Psoas muscle (tissue), 8 donors: ENCODE results near the gene ADAMTS16. TPM values are rescaled to one million over a fixed set of nuclear protein-coding genes. Genes with fewer than 3 reads are reported as not detected.

Experiments
- ATAC-seq, 4 donors: fragments of 200-7000 bp; cut with Tn5 transposase; one replicate each; pipeline ENCODE4 v1.9.1; 2020; ENCODE audit warnings: moderate library complexity in 3 of 4, mild to moderate bottlenecking in 2 of 4
- DNase-seq, 2 donors: peaks; one replicate each; pipeline ENCODE4 v3.0.0-alpha.2; 2020
- H3K27ac ChIP-seq: fragments of 200-600 bp; one replicate; pipeline ENCODE4 v1.8.0; 2022
- H3K27me3 ChIP-seq, 3 donors: fragments of 200-600 bp in 1 of 3; one replicate each; pipeline versions ENCODE4 v1.6.1 to v1.8.0; 2013 to 2022; ENCODE audit warnings: low read length in 2 of 3, mild to moderate bottlenecking in 2 of 3, moderate library complexity in 1 of 3; ENCODE audit not compliant: insufficient read depth in 3 of 3
- H3K36me3 ChIP-seq, 2 donors: fragments of 200-600 bp in 1 of 2; one replicate each; pipeline versions ENCODE4 v1.6.1 to v1.8.0; 2013 to 2022; ENCODE audit warnings: low read depth in 1 of 2, mild to moderate bottlenecking in 1 of 2, moderate library complexity in 1 of 2; ENCODE audit not compliant: insufficient read depth in 1 of 2
- H3K4me1 ChIP-seq: fragments of 200-600 bp; one replicate; pipeline ENCODE4 v1.8.0; 2022
- H3K4me3 ChIP-seq: fragments of 200-600 bp; one replicate; pipeline ENCODE4 v1.8.0; 2022; ENCODE audit warnings: mild to moderate bottlenecking
- H3K9me3 ChIP-seq: fragments of 200-600 bp; one replicate; pipeline ENCODE4 v1.8.0; 2022
- WGBS, 3 donors: extraction: QIAGEN DNeasy Blood & Tissue Kit; methylation state at CpG; one replicate each; pipeline versions ENCODE4 v1.1.6 to v1.1.7; 2013; 5-methylcytosine and 5-hydroxymethylcytosine counted together
- intact Hi-C, 2 donors: fragments of 100-400 bp; cut with DNase I; formaldehyde crosslinking; loops; one replicate each; pipeline versions ENCODE4 v1.11.0 to v1.14.2; 2022
- polyA plus RNA-seq, 3 donors: library from polyadenylated mRNA; stranded (reverse); fragments of 200-250 nt; gene quantifications; one replicate each; pipeline ENCODE4 v1.2.3, GENCODE V29; 2013
- total RNA-seq, 4 donors: library from RNA; stranded (reverse); fragmentation: NEBNext Ultra II Directional in 2 of 4; extraction: Animal tissue kit (Norgen Biotek cat#: 25700) in 2 of 4; gene quantifications; one replicate each; pipeline versions ENCODE4 v1.2.1 to v1.2.4, GENCODE V29; 2021 to 2023
- TF ChIP-seq, protein P1 (sequence below): fragments of 200-600 bp; IDR thresholded peaks from one replicate; pipeline ENCODE4 v1.8.0; 2022; ENCODE audit warnings: antibody characterized with exemption
- donor health status: healthy with polysubstance abuse.
- donor health status: DM: no; HTN: no; CAD: no; lungs with moderate emphysema.
- donor health status: Bipolar disorder and iron deficiency.
- donor health status: healthy.
- donor health status: DM: yes; HTN: yes; CAD: no.
- donor health status: DM: no; HTN: no; CAD: no.
- donor health status: DM: no; HTN: no; CAD: no.
- donor health status: DM: yes; HTN: yes; CAD: no.

ADAMTS16 gene
- total and polyA plus RNA-seq, 7 donors = 0.01 to 0.27 (median 0.06) TPM; not detected in 1

DNA sequence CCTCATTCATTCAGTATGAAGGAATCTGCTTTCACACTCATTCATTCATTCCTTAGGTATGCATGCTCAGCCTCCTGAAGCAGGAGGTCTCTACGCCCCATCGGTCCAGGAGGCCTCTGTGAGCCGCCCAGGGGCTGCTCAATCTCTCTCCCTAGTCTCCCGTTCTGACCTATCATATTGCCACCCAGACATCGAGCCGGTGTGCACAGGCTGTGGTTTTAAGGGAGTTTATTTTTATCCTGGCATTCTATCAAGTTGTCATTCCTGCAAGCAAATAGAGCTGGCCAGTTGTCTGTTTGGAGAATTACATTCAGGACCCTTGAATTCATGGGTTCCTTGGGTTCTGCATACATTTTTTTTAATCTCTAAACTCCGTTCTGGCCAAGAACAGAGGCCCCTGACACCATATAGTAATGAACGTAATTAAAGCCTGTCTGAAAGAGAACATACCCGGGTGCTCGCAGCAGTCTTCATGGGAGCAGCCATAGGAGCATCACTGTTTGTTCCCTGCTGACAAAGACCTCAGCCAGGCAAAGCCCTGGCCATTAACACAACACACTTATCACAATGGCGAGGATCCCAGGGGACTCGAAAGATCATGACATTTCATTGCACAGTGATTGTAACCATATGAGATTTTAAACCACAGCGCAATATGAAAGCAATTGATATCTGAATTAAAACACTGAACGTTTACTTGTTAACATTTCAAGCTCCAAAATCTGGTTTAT, 80.9 kb downstream of the ADAMTS16 start:
- DNase-seq (no peak), ATAC-seq (peak; percentile 70 to 93 (median 79))
- WGBS, 3 donors = 46 to 58% (median 49%) methylated on average over 14 of the region's 14 CpGs
- no peaks in the 10 kb centered on the region for H3K36me3 ChIP-seq
- no peaks in the 10 kb centered on the region for H3K27me3 ChIP-seq
- intact Hi-C loops = loop anchor here in 1 of 2 donors (5.0 kb wide), 1 partner anchor 91 kb away; no protein-coding TSS in a partner anchor
- no peaks in the 10 kb centered on the region for H3K9me3 ChIP-seq
- no peak overlapping the region for H3K27ac ChIP-seq
- H3K4me3 ChIP-seq = no peak overlapping the region
- peaks cover 15% of the 10 kb centered on the region for H3K4me1 ChIP-seq
- TF ChIP-seq, protein P1, sequence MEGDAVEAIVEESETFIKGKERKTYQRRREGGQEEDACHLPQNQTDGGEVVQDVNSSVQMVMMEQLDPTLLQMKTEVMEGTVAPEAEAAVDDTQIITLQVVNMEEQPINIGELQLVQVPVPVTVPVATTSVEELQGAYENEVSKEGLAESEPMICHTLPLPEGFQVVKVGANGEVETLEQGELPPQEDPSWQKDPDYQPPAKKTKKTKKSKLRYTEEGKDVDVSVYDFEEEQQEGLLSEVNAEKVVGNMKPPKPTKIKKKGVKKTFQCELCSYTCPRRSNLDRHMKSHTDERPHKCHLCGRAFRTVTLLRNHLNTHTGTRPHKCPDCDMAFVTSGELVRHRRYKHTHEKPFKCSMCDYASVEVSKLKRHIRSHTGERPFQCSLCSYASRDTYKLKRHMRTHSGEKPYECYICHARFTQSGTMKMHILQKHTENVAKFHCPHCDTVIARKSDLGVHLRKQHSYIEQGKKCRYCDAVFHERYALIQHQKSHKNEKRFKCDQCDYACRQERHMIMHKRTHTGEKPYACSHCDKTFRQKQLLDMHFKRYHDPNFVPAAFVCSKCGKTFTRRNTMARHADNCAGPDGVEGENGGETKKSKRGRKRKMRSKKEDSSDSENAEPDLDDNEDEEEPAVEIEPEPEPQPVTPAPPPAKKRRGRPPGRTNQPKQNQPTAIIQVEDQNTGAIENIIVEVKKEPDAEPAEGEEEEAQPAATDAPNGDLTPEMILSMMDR = no peak

DNA sequence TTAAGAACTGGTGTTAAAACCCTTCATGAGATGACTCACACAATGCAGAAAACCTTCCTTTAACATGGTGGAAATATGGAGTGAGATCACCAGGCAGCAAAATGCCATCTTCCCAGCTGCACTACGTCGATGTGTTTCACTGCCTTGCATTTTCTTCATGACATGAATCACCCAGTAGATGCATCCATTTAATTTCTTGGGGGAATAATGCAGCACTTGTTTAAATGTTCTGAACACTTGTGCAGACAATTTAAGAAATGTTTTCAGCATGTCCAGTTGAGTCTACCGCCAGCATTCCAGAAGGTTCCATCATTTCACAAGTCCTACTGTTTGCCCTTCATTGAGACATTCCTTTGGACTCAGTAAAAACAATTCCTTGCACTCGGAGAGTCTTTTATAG, 81.6 kb downstream of the ADAMTS16 start:
- 35 to 47% (median 37%) methylated on average over 4 of the region's 4 CpGs for WGBS, 3 donors
- no peaks in the 10 kb centered on the region for H3K9me3 ChIP-seq
- no peak for ATAC-seq
- TF ChIP-seq, protein P1 = no peak
- H3K27me3 ChIP-seq = no peaks in the 10 kb centered on the region
- no peaks in the 10 kb centered on the region for H3K36me3 ChIP-seq
- no peak overlapping the region for H3K27ac ChIP-seq
- no peak for DNase-seq
- H3K4me1 ChIP-seq = peaks cover 15% of the 10 kb centered on the region
- intact Hi-C loops = loop anchor here in 1 of 2 donors (5.0 kb wide), 1 partner anchor 91 kb away; no protein-coding TSS in a partner anchor
- H3K4me3 ChIP-seq = no peak overlapping the region

DNA sequence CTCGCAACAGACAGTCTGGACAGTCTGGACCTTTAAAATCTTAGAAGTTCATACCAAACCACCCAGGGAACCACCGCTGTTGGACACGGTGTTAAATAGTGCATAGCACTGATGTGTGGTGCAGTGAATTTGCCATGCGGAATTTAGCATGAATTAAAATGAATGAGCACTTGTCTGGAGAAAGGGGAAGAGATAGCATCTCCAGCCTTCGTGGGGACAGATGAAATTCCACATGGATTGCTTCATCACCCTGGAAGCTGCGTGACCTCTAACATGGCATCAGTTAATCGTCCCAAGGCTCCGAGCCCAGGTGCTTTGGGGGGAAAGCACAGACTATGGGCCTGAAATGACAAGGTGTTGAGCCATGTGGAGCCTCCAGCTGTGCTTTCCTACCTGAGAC, 91.4 kb downstream of the ADAMTS16 start:
- WGBS, 3 donors = 50 to 69% (median 55%) methylated on average over 8 of the region's 8 CpGs
- ATAC-seq = no peak
- Histone ChIP-seq H3K27me3 (no peaks in the 10 kb centered on the region), H3K27ac (no peak overlapping the region), H3K9me3 (no peaks in the 10 kb centered on the region), H3K36me3 (no peaks in the 10 kb centered on the region), H3K4me3 (no peak overlapping the region), H3K4me1 (peaks cover 4% of the 10 kb centered on the region)
- DNase-seq = no peak
- TF ChIP-seq, protein P1 = no peak
- intact Hi-C loops = no loop called here

DNA sequence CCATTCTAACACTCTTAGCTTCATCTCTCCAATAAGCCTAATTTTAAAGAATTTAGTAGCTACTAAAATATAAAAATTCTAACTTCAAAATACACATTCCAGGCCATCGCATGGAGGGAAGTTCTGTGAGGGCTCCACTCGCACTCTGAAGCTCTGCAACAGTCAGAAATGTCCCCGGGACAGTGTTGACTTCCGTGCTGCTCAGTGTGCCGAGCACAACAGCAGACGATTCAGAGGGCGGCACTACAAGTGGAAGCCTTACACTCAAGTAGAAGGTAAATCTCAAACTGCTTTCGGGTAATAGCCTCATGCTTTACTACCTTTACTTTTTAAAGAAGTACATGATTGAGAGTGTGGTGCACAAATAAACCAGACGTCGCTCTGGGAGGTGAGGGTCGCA, 94.8 kb downstream of the ADAMTS16 start:
- peaks cover 4% of the 10 kb centered on the region for H3K4me1 ChIP-seq
- H3K27ac ChIP-seq = no peak overlapping the region
- ATAC-seq (no peak), DNase-seq (no peak)
- 95 to 96% (median 95%) methylated on average over 11 of the region's 11 CpGs for WGBS, 3 donors
- no peaks in the 10 kb centered on the region for H3K27me3 ChIP-seq
- TF ChIP-seq, protein P1 = no peak
- no peaks in the 10 kb centered on the region for H3K36me3 ChIP-seq
- intact Hi-C loops = no loop called here
- no peaks in the 10 kb centered on the region for H3K9me3 ChIP-seq
- no peak overlapping the region for H3K4me3 ChIP-seq

DNA sequence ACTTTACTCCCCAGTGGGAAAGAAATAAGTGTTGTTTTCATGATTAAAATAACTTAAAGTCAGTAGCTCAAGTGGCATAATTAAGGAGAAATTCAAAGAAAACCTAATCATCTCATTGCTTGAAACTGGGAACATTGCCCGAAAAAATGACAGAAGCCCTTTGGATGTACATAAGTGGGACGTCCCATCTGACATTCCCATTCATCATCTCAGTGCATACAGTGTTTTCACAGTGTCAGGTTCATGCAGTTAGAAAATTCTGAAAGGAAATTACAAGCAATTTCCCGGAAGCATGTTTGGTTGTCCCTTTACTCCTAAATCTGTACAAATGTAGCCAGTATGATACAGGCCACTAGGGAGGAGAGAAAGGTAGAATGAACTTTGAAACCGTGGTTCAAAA, 95.6 kb downstream of the ADAMTS16 start:
- intact Hi-C loops = no loop called here
- DNase-seq (no peak), ATAC-seq (no peak)
- Histone ChIP-seq H3K4me1 (peaks cover 4% of the 10 kb centered on the region), H3K27ac (no peak overlapping the region), H3K9me3 (no peaks in the 10 kb centered on the region), H3K4me3 (no peak overlapping the region), H3K27me3 (no peaks in the 10 kb centered on the region), H3K36me3 (no peaks in the 10 kb centered on the region)
- TF ChIP-seq, protein P1 = no peak
- 59 to 67% (median 67%) methylated on average over 4 of the region's 4 CpGs for WGBS, 3 donors
